Endometrium (tissue), 2 donors: ENCODE results near the gene MUSTN1.

Experiments used
- FAIRE-seq: peaks from 2 replicates; lab custom pipeline; 2012; peaks lifted over from hg19 to GRCh38; lab: Jason Lieb, UNC
- donor health status: control.
- donor health status: control.

Gene MUSTN1

GRCh38 chr3:52834871-52835501 is at the start of gene MUSTN1:
Gene MUSTN1, minus strand, starts transcription at chr3:52835019. Its CDS starts 71 bp downstream, at chr3:52834948.
- FAIRE-seq: no peak

GRCh38 chr3:52882377-52882776 is 47.6 kb upstream of the MUSTN1 start:
- no peak for FAIRE-seq

GRCh38 chr3:52881871-52882270 is 47.1 kb upstream of the MUSTN1 start:
- FAIRE-seq: no peak

GRCh38 chr3:52880474-52880873 is 45.7 kb upstream of the MUSTN1 start:
- FAIRE-seq: no peak

- FAIRE-seq: no peak
Observed at GRCh38 chr3:52880047-52880446, 45.2 kb upstream of the MUSTN1 start.

GRCh38 chr3:52879581-52879980 is 44.8 kb upstream of the MUSTN1 start:
- FAIRE-seq: no peak

GRCh38 chr3:52879090-52879489 is 44.3 kb upstream of the MUSTN1 start:
- no peak for FAIRE-seq

- no peak for FAIRE-seq
Observed at GRCh38 chr3:52877085-52877484, 42.3 kb upstream of the MUSTN1 start.

- no peak for FAIRE-seq
Observed at GRCh38 chr3:52874864-52875587, 40.2 kb upstream of the MUSTN1 start.

- no peak for FAIRE-seq
Observed at GRCh38 chr3:52874160-52874701, 39.4 kb upstream of the MUSTN1 start.

GRCh38 chr3:52873433-52874159 is 38.8 kb upstream of the MUSTN1 start:
- FAIRE-seq: no peak

- FAIRE-seq: no peak
Observed at GRCh38 chr3:52872245-52872644, 37.4 kb upstream of the MUSTN1 start.

- FAIRE-seq: no peak
Observed at GRCh38 chr3:52871761-52872160, 36.9 kb upstream of the MUSTN1 start.

GRCh38 chr3:52870471-52870870 is 35.7 kb upstream of the MUSTN1 start:
- FAIRE-seq: no peak

GRCh38 chr3:52866427-52866826 is 31.6 kb upstream of the MUSTN1 start:
- FAIRE-seq: no peak

- no peak for FAIRE-seq
Observed at GRCh38 chr3:52865994-52866393, 31.2 kb upstream of the MUSTN1 start.

- FAIRE-seq: no peak
Observed at GRCh38 chr3:52860424-52860768, 25.6 kb upstream of the MUSTN1 start.

- FAIRE-seq: no peak
Observed at GRCh38 chr3:52859686-52860423, 25.0 kb upstream of the MUSTN1 start.

GRCh38 chr3:52857864-52858263 is 23.0 kb upstream of the MUSTN1 start:
- FAIRE-seq: no peak

- FAIRE-seq: no peak
Observed at GRCh38 chr3:52857133-52857532, 22.3 kb upstream of the MUSTN1 start.

- FAIRE-seq: no peak
Observed at GRCh38 chr3:52856666-52857065, 21.8 kb upstream of the MUSTN1 start.

GRCh38 chr3:52854013-52854412 is 19.2 kb upstream of the MUSTN1 start:
- no peak for FAIRE-seq
